HK-2 (cell line): ENCODE results near the gene SLC49A4.

Experiments
- DNase-seq: peaks from one replicate; pipeline ENCODE4 v3.0.0-alpha.2; 2018; ENCODE audit not compliant: unreplicated experiment

SLC49A4 gene

GRCh38 chr3:122786066-122786465 lies 8.8 kb upstream of the SLC49A4 start:
- peak; percentile 17 for DNase-seq

DNA sequence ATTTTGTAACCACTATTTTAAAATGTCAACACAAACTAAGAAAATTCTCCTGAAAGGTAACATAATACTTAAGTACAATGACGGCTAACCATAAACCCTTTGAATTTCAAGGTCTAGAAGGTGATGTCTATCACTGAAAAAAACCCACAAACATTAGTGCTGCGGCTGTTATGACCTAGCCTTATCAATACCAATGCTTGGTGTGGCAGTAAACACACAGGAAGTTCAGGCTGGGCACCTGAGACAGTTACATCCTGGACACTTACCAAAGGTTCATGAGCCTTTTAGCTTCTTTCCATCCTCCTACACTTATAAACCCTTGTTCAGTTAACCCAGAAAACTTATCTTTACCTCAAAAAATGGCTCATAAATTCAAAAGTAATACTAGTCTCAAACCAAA lies 7.0 kb upstream of the SLC49A4 start:
- no peak for DNase-seq

DNA sequence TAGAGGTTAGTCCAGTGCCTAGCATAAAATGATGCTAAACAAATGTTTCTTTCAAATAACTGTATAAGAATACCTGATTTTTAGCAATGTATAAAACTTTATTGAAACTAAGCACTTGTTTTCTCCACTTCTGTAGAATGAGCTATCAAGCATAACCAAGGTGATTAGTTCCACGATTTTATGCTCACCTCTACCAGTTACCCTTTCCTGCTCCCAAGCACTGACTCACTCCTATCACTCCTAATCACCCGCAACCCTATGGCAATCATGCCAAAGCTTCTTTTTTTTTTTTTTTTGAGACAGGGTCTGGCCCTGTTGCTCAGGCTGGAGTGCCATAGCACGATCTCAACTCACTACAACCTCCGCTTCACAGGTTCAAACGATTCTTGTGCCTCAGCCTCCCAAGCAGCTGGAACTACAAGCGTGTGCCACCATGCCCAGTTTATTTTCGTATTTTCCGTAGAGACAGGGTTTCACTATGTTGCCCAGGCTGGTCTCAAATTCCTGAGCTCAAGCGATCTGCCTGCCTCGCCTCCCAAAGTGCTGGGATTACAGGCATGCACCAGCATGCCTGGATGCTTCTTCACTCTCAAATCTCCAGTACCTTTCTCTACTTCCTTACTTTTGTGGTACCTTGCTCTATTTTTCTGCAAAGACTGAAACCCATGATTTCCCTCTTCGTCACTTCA lies 5.1 kb upstream of the SLC49A4 start:
- no peak for DNase-seq

DNA sequence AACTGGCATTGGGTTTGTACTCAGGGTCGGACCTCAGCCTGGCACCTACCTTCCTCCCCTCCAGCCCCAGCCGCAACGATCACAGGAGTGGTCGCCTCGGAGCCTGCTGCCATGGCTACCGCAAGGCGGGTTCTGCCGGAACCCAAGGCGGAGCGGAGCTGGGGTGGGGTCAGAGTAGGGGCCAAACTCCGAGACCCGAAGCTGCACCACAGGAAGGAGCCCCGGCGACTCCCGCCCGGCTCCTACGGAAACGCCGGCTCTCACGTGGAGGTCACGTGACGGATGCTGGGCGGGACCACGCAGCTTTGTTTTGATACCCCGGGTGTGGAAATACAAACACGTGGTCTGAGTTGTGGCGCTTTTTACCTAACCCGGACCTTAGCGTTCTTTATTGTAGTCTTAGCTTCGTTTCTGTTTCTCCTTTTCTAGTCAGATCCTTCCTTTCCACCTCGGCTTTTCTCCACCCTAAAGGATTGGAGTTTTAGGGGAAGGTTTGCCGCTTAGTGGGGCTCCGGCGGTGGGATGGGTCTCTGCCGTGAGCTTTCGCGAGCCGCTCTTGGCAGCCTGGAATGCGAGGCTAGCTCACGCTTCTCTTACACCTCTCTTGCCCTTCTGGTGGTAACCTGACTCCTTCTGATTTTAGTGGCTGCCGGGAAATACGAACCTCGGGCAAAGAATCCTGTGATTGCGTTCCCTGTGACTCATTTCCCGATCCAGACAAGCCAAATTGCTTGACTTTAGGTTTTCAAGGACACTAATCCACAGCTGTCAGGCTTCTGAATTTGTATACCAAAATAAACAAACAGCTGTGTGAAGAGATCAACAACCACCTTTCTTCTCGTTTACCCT lies 1.1 kb upstream of the SLC49A4 start, which contains the start of gene HSPBAP1:
Gene HSPBAP1, minus strand, starts transcription at position 264 of the 849 bp plus-strand sequence. Its CDS starts 151 bp downstream, at position 113.
- DNase-seq: peak; percentile 87

GRCh38 chr3:122794483-122794778 lies 438 bp upstream of the SLC49A4 start:
- no peak for DNase-seq

DNA sequence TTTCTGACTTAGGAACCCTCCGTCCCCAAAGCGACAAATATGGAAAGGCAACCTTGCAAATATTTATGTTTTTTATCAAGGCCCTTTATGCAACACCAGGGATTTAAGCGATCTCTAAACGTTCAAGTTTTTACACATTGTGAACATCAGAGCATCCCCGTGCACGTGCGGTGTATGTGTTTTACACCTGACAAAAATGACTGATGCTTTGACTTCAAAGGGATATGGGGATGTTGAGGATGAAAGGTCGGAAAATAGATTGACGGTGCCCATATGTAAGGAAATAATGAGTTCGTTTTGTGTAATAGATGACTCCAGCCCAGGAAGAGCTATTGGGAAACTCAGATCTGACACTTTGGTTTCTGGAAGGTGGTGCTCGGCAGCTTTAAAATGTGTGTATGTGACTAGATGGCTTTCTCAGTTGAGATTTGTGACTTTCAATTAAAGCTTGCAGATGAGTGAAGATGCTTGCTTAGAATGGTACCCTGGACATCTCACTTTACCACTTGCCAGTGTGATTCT lies 866 bp downstream of the SLC49A4 start:
- DNase-seq: no peak

DNA sequence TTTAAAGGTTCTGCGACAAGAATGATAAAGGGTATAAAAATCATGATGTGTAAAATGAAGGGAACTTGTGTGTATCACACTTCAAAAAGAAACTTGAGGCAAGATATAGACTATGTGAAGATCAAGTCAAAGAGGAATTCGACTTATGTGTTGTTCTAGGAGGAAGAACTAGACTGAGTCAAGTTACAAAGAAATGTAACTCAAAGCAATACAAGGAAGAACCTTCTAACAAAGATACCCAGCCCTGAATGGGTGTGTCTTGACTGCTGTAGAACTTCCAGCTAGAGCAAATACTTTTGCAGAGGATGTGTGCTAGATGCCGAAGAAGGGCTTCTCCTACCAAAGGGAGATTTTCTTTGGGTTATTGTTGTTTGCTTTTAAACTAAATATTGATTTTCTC lies 2.4 kb downstream of the SLC49A4 start:
- no peak for DNase-seq

DNA sequence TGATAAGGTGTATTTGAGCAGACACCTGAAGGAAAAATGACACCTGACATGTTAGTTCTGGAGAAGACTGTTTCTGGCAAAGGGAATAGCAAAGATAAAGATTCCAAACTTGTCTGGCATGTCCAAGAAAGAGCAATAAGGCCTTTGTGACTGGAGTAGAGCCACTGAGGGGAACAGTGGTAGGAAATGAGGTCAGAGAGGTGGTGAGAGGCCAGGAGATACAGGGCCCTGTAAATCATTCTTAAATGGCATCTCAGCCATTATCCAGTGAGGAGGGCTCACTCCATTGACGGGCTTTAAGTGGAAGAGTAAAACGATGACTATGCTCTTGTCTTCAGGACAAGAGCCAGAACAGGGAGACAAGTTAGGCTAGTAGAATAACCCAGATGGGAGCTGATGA lies 4.5 kb downstream of the SLC49A4 start:
- no peak for DNase-seq

DNA sequence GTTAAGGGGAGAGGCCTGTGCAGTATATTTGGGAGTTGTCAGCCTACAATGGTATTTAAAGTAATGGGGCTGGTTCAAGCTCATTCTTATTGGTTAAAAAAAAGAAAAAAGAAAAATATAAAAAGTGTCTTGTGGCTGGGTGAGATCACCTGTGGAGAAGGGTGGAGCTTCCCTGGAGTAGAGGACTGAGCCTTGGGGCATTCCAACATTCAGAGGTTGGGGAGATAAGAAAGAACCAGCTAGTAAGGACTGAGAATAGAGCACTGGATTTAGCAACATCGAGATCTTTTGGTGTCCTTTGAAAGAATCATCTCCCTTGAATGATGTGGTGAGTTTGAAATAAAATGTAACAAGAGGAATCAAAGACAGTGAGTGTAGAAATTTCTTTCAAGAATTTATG lies 5.2 kb downstream of the SLC49A4 start:
- DNase-seq: no peak

DNA sequence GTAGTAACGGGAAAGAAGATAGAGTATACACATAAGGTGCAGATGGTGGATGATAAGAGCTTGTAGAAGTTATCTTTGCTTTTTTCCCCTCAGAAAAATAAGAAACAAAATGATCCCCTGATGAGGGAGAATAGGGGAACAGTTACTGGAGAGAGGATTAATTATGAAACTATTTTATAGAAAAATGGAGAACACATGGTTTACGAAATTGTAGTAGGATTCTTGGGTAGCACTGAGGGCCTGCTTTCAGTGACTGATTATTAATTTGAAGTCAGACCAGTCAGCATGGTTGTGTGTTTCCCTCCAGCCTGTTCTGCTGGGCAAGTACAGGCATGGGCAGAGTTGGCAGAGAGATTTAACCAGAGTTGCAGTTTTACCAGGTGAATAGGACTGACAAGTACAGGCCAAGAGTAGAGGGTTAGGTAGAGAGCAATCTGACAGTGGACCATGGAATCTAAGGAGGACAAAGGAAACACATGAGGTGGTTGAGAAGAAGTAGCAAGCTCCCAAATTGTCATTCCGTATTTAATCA lies 5.9 kb downstream of the SLC49A4 start:
- DNase-seq: no peak

GRCh38 chr3:122802323-122802722 lies 7.5 kb downstream of the SLC49A4 start:
- DNase-seq: no peak

GRCh38 chr3:122803977-122804376 lies 9.1 kb downstream of the SLC49A4 start:
- DNase-seq: no peak

GRCh38 chr3:122810734-122811133 lies 15.9 kb downstream of the SLC49A4 start:
- no peak for DNase-seq

DNA sequence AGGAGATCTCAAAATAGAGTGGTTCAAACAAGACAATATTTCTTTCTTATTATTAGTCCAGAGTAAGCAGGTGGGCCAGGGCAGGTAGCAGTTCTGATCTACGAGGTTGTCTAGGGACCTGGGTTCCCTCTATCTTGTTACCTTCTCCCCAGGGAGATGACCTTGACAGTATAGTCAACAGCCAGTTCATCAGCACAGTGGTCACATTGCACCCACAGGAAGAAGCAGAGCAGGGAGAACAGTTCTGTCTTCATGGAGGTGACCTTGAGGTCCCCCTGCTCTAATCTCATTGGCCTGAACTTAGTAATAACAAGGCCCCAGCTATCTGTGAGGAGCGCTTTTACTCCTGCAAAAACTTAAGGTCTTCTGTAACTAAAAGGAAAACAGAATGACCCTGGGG lies 21.7 kb downstream of the SLC49A4 start:
- no peak for DNase-seq

DNA sequence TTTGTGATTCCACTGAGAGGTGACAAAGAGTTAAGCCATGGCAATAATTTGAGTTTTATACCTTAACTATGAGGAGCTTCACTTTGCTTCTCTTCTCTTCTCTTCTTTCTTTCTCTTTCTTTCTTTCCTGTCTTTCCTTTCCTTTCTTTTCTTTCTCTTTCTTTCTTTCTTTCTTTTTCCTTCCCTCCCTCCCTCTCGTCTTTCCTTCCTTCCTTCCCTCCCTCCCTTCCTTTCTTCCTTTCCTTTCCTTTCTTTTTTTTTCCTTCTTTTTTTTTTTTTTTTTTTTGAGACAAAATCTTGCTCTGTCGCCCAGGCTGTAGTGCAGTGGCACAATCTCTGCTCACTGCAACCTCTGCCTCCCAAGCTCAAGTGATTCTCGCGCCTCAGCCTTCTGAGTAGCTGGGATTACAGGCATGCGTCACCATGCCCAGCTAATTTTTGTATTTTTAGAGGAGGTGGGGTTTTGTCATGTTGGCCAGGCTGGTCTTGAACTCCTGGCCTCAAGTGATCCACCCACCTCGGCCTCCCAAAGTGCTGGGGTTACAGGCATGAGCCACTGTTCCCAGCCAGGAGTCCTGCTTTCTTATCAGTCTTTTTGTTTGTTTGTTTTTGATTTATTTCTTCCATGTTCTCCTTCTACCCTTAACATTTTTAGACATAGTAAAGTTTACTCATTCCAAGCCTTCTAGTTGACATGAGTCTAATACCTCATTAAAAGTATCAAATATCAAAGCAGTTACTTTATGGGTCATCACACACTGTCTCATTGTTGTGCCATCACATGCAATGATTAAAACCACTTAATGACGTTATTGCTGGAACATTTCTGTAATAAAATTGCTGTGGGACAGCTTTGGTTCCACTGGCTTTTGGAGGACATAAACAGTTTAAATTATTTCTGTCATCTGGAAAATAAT lies 29.9 kb downstream of the SLC49A4 start:
- no peak for DNase-seq

DNA sequence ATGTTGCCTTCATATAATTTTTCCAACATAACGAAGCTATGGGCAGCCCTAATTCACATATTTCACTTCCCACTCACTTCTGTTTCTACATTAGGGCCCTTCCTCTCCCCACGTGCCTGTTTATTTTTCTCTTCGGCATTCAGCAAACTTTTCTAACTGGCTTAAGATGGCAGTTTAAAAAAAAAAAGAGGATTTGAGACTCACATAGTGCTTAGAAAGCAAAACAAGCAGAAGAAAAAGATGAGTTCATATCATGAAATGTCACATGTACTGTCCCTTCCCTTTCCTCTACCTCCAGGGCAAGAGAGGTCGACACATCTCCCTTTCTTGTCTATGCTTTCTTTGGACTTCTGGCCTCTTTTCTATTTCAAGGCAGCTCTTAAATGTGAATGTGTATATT lies 30.6 kb downstream of the SLC49A4 start:
- DNase-seq: no peak

- DNase-seq: no peak
These were observed 31.4 kb downstream of the SLC49A4 start for GRCh38 chr3:122826278-122826677.

DNA sequence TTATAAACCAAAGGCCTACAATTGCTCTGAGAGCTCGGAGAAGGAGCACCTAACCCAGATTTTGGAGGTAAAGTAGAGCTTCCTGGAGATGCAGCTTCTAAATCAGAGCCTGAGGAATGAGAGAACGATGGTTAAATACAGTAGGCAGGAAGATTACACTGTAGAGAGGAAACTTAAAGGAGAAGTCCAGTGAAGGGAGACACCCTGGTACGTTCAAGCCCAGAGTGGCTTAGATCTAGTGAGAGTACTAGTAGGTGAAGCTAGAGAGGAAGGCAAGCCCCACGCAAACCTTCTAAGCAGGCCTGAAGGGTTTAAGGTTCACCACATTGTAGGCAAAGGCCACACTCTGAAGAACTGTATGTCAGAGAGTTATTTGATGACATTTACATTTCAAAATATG lies 33.4 kb downstream of the SLC49A4 start:
- DNase-seq: no peak

- DNase-seq: no peak
These were observed 40.7 kb downstream of the SLC49A4 start for GRCh38 chr3:122835590-122835989.

DNA sequence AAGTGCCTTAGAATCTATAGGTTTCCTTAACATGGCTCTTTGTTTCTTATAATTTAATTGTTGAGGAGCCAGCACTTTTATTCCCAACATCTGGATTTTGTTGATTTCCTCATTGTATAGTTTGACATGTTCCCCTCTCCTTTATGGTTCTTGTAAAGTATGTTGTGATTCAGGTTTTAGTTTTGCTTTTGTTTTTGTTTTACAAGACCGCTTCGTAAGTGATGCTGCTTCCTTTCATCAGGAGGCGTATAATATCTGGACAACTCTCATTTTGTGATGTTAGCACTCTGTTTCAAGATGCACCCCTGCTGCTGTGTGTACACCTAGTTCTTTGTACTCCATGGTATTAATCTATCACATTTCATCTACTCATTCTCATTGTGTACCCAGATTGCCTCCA lies 48.7 kb downstream of the SLC49A4 start:
- DNase-seq: no peak

- DNase-seq: no peak
These were observed 62.1 kb downstream of the SLC49A4 start for GRCh38 chr3:122857019-122857418.

DNA sequence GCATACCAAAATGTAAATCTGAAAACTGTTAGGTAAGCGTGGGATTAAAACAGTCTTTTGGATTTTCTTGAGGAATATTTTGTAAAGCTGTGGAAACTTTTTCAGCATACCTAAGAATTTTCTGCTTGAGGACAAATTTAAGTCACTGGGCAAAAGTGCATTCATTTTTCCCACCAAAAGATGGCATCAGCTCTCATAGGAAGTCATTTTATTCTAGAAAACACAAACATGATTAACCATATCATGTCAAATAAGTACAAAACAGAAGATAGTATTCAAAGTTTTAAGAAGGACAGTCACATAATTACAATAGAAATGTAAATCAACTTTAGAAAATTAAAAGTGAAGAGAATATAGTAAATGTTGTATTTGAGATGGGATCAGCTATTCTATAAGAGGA lies 63.5 kb downstream of the SLC49A4 start:
- no peak for DNase-seq
